Measurements from ENCODE around the gene ARSG. TPM values are rescaled to one million over a fixed set of nuclear protein-coding genes. Genes with fewer than 3 reads are reported as not detected.

The ARSG gene
- polyA plus RNA-seq, 2 of the 4 experiments (the other 2 are of a cell fraction): 0.57 to 1.7 TPM

DNA sequence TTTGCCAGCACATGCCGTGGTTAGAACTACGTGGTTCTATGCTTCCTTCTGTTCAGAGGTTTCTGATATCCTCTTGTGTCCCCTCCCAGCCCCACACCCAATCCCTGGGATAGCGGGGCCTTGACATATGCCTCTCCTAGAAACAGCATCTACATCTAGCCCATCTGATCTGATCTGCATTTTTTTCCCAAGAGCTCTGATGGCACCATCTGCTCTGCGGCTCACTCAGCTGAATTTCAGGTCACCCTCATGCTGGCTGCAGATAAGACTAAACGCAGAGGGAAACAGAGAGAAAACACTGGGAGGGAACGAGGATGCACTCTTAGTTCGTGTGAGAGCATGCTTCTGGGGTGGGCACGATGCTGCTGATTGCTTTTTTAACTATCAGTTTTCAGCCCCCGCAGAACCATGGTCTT lies 155.3 kb downstream of the ARSG start:
- H3K4me3 ChIP-seq: no peak overlapping the region
- ATAC-seq (no peak), DNase-seq (ENCODE audit: low read depth in 1 of 2, low spot score in 1 of 2) (no peak), FAIRE-seq (no peak)
- WGBS (ENCODE audit: missing lambda C conversion rate): 74% methylated on average over 9 of the region's 9 CpGs
- no peak overlapping the region for H3K4me2 ChIP-seq
- no peaks in the 10 kb centered on the region for H3K9me3 ChIP-seq
- TF ChIP-seq POLR2A (IDR thresholded peaks at IDR 0.05; ENCODE audit: low read length): no peak
- no peak for TF ChIP-seq EP300 (IDR thresholded peaks at IDR 0.05)
- TF ChIP-seq ZFP36 (IDR thresholded peaks at IDR 0.05; ENCODE audit: borderline replicate concordance, partially characterized antibody): no peak
- TF ChIP-seq BHLHE40 (IDR thresholded peaks at IDR 0.05; ENCODE audit: low read depth, low read length): no peak
- TF ChIP-seq CBX2 (IDR thresholded peaks at IDR 0.05; ENCODE audit: borderline replicate concordance, low read depth): no peak
- TF ChIP-seq, protein P1, sequence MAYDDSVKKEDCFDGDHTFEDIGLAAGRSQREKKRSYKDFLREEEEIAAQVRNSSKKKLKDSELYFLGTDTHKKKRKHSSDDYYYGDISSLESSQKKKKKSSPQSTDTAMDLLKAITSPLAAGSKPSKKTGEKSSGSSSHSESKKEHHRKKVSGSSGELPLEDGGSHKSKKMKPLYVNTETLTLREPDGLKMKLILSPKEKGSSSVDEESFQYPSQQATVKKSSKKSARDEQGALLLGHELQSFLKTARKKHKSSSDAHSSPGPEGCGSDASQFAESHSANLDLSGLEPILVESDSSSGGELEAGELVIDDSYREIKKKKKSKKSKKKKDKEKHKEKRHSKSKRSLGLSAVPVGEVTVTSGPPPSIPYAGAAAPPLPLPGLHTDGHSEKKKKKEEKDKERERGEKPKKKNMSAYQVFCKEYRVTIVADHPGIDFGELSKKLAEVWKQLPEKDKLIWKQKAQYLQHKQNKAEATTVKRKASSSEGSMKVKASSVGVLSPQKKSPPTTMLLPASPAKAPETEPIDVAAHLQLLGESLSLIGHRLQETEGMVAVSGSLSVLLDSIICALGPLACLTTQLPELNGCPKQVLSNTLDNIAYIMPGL (CRISPR knock-in tag; IDR thresholded peaks at IDR 0.05; ENCODE audit: borderline replicate concordance): no peak
- TF ChIP-seq, protein P2, sequence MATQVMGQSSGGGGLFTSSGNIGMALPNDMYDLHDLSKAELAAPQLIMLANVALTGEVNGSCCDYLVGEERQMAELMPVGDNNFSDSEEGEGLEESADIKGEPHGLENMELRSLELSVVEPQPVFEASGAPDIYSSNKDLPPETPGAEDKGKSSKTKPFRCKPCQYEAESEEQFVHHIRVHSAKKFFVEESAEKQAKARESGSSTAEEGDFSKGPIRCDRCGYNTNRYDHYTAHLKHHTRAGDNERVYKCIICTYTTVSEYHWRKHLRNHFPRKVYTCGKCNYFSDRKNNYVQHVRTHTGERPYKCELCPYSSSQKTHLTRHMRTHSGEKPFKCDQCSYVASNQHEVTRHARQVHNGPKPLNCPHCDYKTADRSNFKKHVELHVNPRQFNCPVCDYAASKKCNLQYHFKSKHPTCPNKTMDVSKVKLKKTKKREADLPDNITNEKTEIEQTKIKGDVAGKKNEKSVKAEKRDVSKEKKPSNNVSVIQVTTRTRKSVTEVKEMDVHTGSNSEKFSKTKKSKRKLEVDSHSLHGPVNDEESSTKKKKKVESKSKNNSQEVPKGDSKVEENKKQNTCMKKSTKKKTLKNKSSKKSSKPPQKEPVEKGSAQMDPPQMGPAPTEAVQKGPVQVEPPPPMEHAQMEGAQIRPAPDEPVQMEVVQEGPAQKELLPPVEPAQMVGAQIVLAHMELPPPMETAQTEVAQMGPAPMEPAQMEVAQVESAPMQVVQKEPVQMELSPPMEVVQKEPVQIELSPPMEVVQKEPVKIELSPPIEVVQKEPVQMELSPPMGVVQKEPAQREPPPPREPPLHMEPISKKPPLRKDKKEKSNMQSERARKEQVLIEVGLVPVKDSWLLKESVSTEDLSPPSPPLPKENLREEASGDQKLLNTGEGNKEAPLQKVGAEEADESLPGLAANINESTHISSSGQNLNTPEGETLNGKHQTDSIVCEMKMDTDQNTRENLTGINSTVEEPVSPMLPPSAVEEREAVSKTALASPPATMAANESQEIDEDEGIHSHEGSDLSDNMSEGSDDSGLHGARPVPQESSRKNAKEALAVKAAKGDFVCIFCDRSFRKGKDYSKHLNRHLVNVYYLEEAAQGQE (IDR thresholded peaks at IDR 0.05): no peak
- no peak for TF ChIP-seq NR3C1 (IDR thresholded peaks at IDR 0.05)
- no peak for TF ChIP-seq TFCP2L1 (CRISPR knock-in tag; IDR thresholded peaks at IDR 0.05)
- no peaks in the 10 kb centered on the region for H3K4me1 ChIP-seq
- ChIA-PET CTCF (interaction anchor here (0.8 to 9.3 kb wide), 9 partner anchors 10 to 183 kb away, joined by 3 to 51 read pairs (median 4); no protein-coding TSS in a partner anchor), POLR2A (no interaction called here)
- H3K27ac ChIP-seq: no peak overlapping the region

DNA sequence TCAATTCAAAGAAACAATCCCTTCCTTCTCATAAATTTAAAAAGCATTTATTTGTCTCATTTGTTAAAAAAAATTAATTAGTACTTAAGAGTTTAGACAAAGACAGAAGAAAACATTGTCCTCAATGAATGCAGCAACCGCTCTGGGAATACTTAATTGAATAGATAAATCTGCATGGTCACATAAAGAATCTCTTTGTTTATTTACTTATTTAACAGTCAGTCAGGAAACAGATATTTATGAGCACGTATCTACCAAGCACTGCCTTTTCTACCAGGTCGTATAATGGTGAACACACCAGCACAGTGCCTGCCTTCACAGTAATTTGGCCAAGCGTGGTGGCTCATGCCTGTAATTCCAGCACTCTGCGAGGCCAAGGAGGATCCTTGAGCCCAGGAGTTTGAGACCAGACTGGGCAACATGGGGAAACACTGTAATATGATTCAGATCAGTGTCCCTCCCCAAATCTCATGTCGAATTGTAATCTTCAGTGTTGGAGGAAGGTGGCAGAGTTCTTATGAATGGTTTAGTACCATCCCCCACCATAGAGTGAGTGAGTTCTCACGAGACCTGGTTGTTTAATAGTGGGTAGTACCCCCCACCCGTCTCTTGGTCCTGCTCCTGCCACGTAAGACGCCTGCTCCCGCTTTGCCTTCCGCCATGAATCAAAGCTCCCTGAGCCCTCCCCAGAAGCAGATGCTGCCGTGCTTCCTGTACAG lies 157.9 kb downstream of the ARSG start:
- WGBS (ENCODE audit: missing lambda C conversion rate): 85% methylated on average over 13 of the region's 13 CpGs
- ChIA-PET CTCF (interaction anchor here (0.8 to 11.7 kb wide), 6 partner anchors 12 to 276 kb away, joined by 3 to 115 read pairs (median 4); no protein-coding TSS in a partner anchor), POLR2A (no interaction called here)
- no peaks in the 10 kb centered on the region for H3K9me3 ChIP-seq
- H3K4me2 ChIP-seq: no peak overlapping the region
- no peak for FAIRE-seq
- no peak overlapping the region for H3K4me3 ChIP-seq
- no peak overlapping the region for H3K27ac ChIP-seq
- ATAC-seq: no peak
- peak in 1 of 2 experiments; percentile 13 for DNase-seq (ENCODE audit: low read depth in 1 of 2, low spot score in 1 of 2)
- no peaks in the 10 kb centered on the region for H3K4me1 ChIP-seq
- TF ChIP-seq ZSCAN20 (CRISPR knock-in tag; IDR thresholded peaks at IDR 0.05) (no peak), KDM1A (IDR thresholded peaks at IDR 0.05; ENCODE audit: low read depth) (no peak), FOSL2 (IDR thresholded peaks at IDR 0.05) (no peak), FOSL2 (CRISPR knock-in tag; IDR thresholded peaks at IDR 0.05) (no peak), ZNF302 (CRISPR knock-in tag; IDR thresholded peaks at IDR 0.05) (no peak), HOXB5 (CRISPR knock-in tag; IDR thresholded peaks at IDR 0.05) (no peak), POLR2A (IDR thresholded peaks at IDR 0.05; ENCODE audit: low read length) (no peak), FOSB (CRISPR knock-in tag; IDR thresholded peaks at IDR 0.05) (no peak), NFE2L2 (conservative IDR thresholded peaks at IDR 0.05; ENCODE audit: low read length) (no peak), TFCP2L1 (CRISPR knock-in tag; IDR thresholded peaks at IDR 0.05) (no peak), HOXA7 (CRISPR knock-in tag; IDR thresholded peaks at IDR 0.05) (no peak), SREBF2 (IDR thresholded peaks at IDR 0.05) (no peak)
- TF ChIP-seq, protein P3, sequence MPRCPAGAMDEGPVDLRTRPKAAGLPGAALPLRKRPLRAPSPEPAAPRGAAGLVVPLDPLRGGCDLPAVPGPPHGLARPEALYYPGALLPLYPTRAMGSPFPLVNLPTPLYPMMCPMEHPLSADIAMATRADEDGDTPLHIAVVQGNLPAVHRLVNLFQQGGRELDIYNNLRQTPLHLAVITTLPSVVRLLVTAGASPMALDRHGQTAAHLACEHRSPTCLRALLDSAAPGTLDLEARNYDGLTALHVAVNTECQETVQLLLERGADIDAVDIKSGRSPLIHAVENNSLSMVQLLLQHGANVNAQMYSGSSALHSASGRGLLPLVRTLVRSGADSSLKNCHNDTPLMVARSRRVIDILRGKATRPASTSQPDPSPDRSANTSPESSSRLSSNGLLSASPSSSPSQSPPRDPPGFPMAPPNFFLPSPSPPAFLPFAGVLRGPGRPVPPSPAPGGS (IDR thresholded peaks at IDR 0.05): no peak
